Hematopoietic multipotent progenitor cell treated with erythropoietin and hydrocortisone succinate and interleukin-3 and kit ligand, for 17 days (in vitro differentiated cells): ENCODE data around the gene ANKRD27.
"Not testable (repeated sequence)": the region's sequence is repeated elsewhere in the genome, so short reads cannot be mapped to it uniquely, and the experiment has no call there.

Experiments
- DNase-seq: peaks from one replicate; pipeline ENCODE4 v3.0.0-alpha.2; 2015; ENCODE audit warnings: low spot score

The ANKRD27 gene

DNA sequence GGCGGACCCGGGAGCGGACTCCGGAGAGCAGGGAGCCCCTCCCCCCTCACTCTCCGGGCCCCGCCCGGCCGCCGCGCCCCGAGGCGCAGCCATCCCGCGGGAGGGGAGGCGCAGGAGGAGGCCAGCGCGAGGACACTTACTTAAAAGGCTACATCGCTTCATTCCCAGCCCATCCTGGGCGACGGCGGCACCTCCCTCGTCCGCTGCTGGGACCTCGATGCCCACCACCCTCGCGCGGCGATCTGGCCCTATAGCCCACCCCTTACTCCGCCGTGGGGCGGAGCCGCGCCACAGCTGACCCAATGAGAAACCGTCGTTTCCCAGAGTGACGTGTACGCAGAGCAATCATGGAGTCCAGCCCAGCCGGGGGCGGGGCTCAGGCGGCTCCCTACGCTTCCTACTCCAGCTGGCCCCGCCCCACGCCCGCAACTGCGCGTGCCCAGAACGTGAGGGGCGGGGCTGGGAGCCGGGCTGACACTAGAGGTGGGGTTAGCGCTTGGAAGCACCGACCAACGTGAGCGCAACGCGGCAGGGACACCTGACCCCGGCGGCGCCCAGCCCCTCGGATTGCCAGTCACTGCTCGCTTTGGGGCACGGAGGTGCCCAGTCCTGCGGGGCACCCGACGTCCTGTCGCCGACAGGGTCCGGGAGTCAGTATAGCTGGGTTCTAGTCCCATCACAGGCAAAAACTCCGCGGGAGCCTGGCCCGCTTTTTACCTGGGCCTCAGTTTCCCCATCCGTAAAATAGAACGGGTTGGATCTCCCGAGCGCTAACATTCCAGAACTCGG, at the start of gene ANKRD27:
TSS of gene ANKRD27 (minus strand) at position 250 of the 789 bp plus-strand sequence. CDS start 16,165 bp downstream, outside the sequence.
- peak; percentile 100 for DNase-seq

DNA sequence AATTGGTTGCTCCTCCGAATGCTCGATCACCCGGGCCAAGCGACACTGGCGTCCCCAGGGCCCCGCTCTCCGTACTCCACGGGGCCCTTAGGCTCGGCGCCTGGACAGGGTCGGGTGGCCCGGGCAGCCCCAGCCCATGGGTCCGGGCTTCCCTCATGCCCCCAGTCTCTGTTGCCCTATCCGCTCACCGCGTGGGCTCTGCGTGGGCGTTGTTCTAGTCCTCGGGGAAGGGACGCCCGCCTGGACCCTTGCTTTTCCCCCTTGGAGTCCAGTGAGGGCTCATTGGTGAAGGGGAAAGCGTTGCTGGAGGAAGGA, 45.9 kb upstream of the ANKRD27 start:
- no peak for DNase-seq

DNA sequence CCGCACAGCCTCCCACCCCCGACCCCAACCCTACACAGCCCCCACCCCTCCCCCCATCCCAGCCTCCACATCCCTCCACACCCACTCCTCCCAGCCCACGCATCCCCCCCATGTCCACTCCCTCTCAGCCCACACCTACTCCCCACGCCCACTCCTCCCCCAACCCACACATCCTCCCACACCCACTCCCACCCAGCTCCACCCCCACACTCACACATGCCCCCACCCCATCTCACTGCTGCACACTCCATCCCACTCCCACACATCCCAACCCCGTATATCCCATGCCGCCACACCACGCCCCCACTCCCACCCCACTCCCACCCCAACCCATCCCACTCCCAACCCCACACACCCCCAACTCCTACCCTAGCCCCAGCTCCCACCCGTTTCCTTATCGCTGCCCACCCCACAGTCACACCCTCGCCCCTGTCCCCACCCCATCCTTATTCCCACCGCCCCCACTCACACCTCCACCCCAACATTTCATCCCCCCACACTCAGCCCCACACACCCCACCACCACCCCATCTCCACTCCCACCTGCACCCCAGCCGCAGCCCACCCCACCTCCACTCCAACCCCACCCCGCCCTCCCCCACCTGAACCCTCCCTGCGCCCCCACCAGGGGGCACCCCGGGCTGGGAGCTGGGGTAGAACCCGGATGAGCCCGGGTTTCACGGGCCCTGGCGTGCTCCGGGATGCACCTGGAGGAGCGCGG, 45.4 kb upstream of the ANKRD27 start:
- DNase-seq: no peak

- no peak for DNase-seq
These were observed 44.7 kb upstream of the ANKRD27 start, which contains the start of gene TDRD12 for GRCh38 chr19:32719611-32720059. TDRD12 (plus strand) TSS chr19:32719767; CDS start chr19:32720073, 306 bp downstream.

- no peak for DNase-seq
These were observed 43.3 kb upstream of the ANKRD27 start for GRCh38 chr19:32718286-32718685.

DNA sequence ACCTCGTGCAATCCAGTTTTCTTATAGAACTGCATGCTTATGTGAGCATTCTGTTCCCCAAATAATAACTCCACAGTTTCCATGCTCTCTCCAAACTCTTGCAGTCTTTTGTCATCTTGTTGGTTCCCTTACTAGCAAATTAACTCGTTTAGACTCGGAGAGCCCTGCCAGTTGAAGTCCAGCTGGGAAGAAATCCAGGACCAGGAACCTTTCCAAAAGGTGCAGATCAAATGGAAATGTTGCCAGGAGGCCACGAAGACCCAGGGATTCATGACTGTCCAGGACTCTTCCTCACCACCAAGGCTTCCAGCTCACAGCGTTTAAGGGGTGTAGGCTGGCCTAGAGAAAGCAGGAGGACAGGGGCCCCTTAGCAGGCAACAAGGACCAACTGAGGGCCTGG, 42.5 kb upstream of the ANKRD27 start:
- DNase-seq: no peak

GRCh38 chr19:32716203-32716602, 41.2 kb upstream of the ANKRD27 start:
- DNase-seq: not testable (repeated sequence)

- no peak for DNase-seq
These were observed 36.8 kb upstream of the ANKRD27 start for GRCh38 chr19:32711747-32712146.

- DNase-seq: no peak
These were observed 34.1 kb upstream of the ANKRD27 start for GRCh38 chr19:32709032-32709431.

GRCh38 chr19:32708457-32708856, 33.5 kb upstream of the ANKRD27 start:
- no peak for DNase-seq

DNA sequence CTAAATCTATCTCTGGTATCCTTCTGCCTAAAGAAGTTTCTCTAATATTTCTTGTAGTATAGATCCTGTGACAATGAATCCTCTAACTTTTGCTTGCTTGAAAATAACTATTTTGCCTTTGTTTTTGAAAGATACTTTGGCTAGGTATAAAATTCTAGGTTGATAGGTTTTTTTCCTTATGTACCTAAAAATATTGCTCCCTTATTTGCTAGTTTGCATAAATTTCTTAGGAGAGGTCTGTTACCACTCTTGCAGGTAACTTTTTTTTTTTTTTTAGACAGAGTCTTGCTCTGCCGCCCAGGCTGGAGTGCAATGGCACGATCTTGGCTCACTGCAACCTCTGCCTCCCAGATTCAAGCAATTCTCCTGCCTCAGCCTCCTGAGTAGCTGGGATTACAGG, 29.0 kb upstream of the ANKRD27 start:
- not testable (repeated sequence) for DNase-seq

- DNase-seq: no peak
These were observed 27.0 kb upstream of the ANKRD27 start for GRCh38 chr19:32702010-32702409.

DNA sequence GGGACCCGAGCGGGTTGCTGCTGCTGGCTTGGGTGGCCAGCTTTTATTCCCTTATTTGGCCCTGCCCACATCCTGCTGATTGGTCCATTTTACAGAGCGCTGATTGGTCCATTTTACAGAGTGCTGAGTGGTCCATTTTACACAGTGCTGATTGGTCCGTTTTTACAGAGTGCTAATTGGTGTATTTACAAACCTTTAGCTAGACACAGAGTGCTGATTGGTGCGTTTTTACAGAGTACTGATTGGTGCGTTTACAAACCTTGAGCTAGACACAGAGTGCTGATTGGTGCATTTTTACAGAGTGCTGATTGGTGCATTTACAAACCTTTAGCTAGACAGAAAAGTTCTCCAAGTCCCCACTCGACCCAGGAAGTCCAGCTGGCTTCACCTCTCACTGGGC, 25.1 kb upstream of the ANKRD27 start:
- DNase-seq: not testable (repeated sequence)

- DNase-seq: not testable (repeated sequence)
These were observed 21.8 kb upstream of the ANKRD27 start for GRCh38 chr19:32696771-32697170.

DNA sequence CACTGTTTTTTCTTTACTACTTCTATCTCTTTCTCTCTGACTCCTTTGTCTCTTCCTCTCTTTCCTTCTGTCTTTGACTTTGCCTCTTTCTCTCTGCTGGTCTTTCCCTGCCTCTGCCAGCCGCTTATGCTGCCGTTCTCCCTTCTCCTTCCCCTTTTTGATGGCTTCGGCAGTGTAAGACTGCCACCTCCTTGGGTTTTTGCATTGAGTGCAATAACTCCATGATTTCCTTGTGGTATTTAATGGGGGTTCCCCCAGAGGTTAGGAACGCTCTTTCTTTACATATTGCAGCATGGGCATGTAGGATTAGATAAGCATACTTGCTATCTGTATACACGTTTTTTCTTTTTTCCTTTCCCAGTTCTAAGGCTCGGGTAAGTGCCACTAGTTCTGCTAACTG, 20.5 kb upstream of the ANKRD27 start:
- peak; percentile 53 for DNase-seq

DNA sequence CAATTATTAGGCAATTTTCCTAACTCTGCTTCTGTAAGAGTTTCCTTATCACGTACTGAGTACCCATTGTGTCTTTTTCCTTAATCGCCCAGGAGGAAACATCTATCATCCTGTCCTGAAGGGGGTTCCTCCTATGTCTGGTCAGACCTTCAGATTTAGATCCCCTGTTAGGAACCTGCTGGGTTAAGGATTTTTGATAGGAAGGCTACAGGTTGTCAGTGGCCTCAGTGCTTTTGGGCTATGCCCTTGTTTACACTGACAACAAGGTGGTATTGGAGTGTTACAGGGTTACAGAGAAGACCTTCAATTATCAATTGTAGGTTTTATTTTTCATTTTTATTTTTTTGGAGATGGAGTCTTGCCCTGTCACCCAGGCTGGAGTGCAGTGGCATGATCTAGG, 19.9 kb upstream of the ANKRD27 start:
- not testable (repeated sequence) for DNase-seq

GRCh38 chr19:32694316-32694715, 19.3 kb upstream of the ANKRD27 start:
- peak; percentile 26 for DNase-seq

GRCh38 chr19:32693151-32694108, 18.4 kb upstream of the ANKRD27 start:
- peak; percentile 86 for DNase-seq

- peak; percentile 37 for DNase-seq
These were observed 17.7 kb upstream of the ANKRD27 start for GRCh38 chr19:32692727-32693061.

GRCh38 chr19:32691952-32692726, 17.2 kb upstream of the ANKRD27 start:
- peak; percentile 48 for DNase-seq

- DNase-seq: peak; percentile 64
These were observed 16.4 kb upstream of the ANKRD27 start, which contains the start of gene NUDT19 for GRCh38 chr19:32691291-32691951. NUDT19 (plus strand) TSS chr19:32691821; CDS start chr19:32691961, 140 bp downstream.
